BE2C (cell line): ENCODE results near the gene ADGRD1.

Experiments
- DNase-seq: peaks from one replicate; pipeline ENCODE4 v3.0.0-alpha.2; 2020
- H3K27me3 ChIP-seq: fragments of 250-450 bp; sonication (Bioruptor Pico); 2 replicates; pipeline ENCODE4 v1.5.1; 2020; ENCODE audit warnings: mild to moderate bottlenecking
- H3K36me3 ChIP-seq: fragments of 250-450 bp; sonication (Bioruptor Pico); 2 replicates; pipeline ENCODE4 v1.5.1; 2020; ENCODE audit warnings: mild to moderate bottlenecking
- H3K4me1 ChIP-seq: fragments of 250-450 bp; sonication (Bioruptor Pico); 2 replicates; pipeline ENCODE4 v1.5.1; 2020
- H3K4me3 ChIP-seq: 2 replicates; pipeline ENCODE4 v1.5.1; 2011; ENCODE audit warnings: low read depth, low read length
- H3K9me3 ChIP-seq: fragments of 250-450 bp; sonication (Bioruptor Pico); 2 replicates; pipeline ENCODE4 v1.5.1; 2020
- TF ChIP-seq, protein P1 (sequence below): IDR thresholded peaks from 2 replicates; pipeline ENCODE4 v1.5.1; 2012; ENCODE audit warnings: mild to moderate bottlenecking, low read depth, low read length

Gene ADGRD1

GRCh38 chr12:131074221-131075083 is 120.7 kb downstream of the ADGRD1 start:
- TF ChIP-seq, protein P1, sequence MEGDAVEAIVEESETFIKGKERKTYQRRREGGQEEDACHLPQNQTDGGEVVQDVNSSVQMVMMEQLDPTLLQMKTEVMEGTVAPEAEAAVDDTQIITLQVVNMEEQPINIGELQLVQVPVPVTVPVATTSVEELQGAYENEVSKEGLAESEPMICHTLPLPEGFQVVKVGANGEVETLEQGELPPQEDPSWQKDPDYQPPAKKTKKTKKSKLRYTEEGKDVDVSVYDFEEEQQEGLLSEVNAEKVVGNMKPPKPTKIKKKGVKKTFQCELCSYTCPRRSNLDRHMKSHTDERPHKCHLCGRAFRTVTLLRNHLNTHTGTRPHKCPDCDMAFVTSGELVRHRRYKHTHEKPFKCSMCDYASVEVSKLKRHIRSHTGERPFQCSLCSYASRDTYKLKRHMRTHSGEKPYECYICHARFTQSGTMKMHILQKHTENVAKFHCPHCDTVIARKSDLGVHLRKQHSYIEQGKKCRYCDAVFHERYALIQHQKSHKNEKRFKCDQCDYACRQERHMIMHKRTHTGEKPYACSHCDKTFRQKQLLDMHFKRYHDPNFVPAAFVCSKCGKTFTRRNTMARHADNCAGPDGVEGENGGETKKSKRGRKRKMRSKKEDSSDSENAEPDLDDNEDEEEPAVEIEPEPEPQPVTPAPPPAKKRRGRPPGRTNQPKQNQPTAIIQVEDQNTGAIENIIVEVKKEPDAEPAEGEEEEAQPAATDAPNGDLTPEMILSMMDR: no peak
- Histone ChIP-seq H3K27me3 (peaks cover 4% of the 10 kb centered on the region), H3K36me3 (no peaks in the 10 kb centered on the region), H3K4me3 (no peak overlapping the region), H3K4me1 (no peaks in the 10 kb centered on the region), H3K9me3 (no peaks in the 10 kb centered on the region)
- no peak for DNase-seq

DNA sequence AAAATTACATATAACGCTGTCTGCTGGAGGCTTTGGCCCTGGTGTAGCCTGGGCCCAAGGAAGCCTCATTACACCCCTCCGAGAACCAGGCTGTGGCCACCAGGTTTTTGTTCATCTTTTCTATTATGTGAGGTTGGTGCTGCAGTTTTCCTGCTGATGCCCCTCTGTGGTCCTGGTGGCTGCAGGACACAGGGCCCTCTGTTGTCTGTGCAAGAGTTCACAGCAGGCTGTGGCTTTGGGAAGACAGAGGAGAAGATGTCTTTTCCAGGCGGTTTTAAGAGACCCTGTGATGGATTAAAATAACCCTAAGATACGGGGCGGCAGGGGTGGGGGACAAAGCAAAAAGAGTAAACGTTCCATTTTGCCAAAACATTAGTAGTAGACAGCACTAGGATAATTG is 121.5 kb downstream of the ADGRD1 start:
- no peak for DNase-seq
- no peak overlapping the region for H3K4me3 ChIP-seq
- peaks cover 4% of the 10 kb centered on the region for H3K27me3 ChIP-seq
- TF ChIP-seq, protein P1: no peak
- no peaks in the 10 kb centered on the region for H3K4me1 ChIP-seq
- H3K36me3 ChIP-seq: no peaks in the 10 kb centered on the region
- no peaks in the 10 kb centered on the region for H3K9me3 ChIP-seq

DNA sequence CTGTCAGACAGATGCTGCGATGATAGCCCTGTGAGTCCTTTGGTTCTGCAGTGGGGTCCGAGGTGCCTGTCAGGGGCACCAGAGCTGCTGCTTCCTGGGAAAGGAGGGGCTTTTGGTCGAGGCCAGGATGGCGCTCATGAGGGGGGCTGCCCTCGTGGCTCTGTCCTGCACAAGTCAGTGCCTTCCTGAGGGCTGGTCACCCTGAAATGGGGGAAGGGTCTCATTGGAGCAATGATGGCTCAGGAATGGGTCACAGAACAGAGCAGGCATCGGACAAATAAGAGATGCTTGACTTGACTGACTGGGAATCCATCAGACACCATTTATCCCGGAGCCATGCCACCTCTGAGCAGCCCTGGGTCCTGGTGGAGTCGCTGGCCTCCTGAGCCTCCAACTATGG is 121.9 kb downstream of the ADGRD1 start:
- Histone ChIP-seq H3K4me1 (no peaks in the 10 kb centered on the region), H3K36me3 (no peaks in the 10 kb centered on the region), H3K9me3 (no peaks in the 10 kb centered on the region), H3K4me3 (no peak overlapping the region), H3K27me3 (peaks cover 4% of the 10 kb centered on the region)
- no peak for DNase-seq
- TF ChIP-seq, protein P1: no peak

DNA sequence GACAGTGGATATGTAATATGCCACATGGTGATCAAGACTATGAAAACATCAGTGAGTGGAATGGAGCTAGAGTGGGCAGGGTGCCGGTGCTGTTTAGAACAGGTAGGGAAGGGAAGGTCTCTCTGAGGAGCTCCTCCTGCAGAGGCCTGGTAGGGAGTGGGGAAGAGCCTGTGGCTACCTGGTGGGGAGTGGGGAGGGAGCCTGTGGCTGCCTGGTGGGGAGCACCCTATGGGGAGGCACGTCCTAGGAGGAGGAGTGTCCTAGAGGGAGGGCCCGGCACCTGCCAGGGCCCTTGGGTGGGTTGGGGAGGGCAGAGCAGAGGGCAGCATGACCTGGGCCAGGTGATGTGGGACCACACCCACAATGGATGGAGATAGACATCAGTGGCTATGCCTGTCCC is 122.6 kb downstream of the ADGRD1 start:
- H3K4me1 ChIP-seq: no peaks in the 10 kb centered on the region
- TF ChIP-seq, protein P1: no peak
- H3K4me3 ChIP-seq: no peak overlapping the region
- no peak for DNase-seq
- H3K27me3 ChIP-seq: peaks cover 4% of the 10 kb centered on the region
- H3K36me3 ChIP-seq: no peaks in the 10 kb centered on the region
- H3K9me3 ChIP-seq: no peaks in the 10 kb centered on the region

- DNase-seq: no peak
- H3K4me3 ChIP-seq: no peak overlapping the region
- TF ChIP-seq, protein P1: no peak
- no peaks in the 10 kb centered on the region for H3K4me1 ChIP-seq
- H3K27me3 ChIP-seq: peaks cover 4% of the 10 kb centered on the region
- H3K9me3 ChIP-seq: no peaks in the 10 kb centered on the region
- no peaks in the 10 kb centered on the region for H3K36me3 ChIP-seq
These were observed 123.4 kb downstream of the ADGRD1 start for GRCh38 chr12:131076791-131077747.
